ENCODE measurements around the gene ADORA1.

GRCh38 chr1:203176273-203177035, 48.9 kb downstream of the ADORA1 start:
- no peak for TF ChIP-seq ZNF239 (tag by site-specific recombination; IDR thresholded peaks at IDR 0.05)
- peak; percentile 67 for TF ChIP-seq EGR2 (tag by site-specific recombination; IDR thresholded peaks at IDR 0.05; ENCODE audit: low read depth)
- TF ChIP-seq ZNF175 (tag by site-specific recombination; IDR thresholded peaks at IDR 0.05) = no peak
- TF ChIP-seq OVOL3 (tag by site-specific recombination; IDR thresholded peaks at IDR 0.05) = no peak
- no peak for TF ChIP-seq CTCF (tag by site-specific recombination; IDR thresholded peaks at IDR 0.05)
- no peak for TF ChIP-seq PBX3 (CRISPR knock-in tag; IDR thresholded peaks at IDR 0.05)
- TF ChIP-seq ZNF114 (tag by site-specific recombination; IDR thresholded peaks at IDR 0.05) = no peak
- TF ChIP-seq MEIS1 (CRISPR knock-in tag; IDR thresholded peaks at IDR 0.05; ENCODE audit: borderline replicate concordance) = no peak
- TF ChIP-seq ZNF169 (tag by site-specific recombination; IDR thresholded peaks at IDR 0.05) = no peak
- TF ChIP-seq ZNF629 (tag by site-specific recombination; IDR thresholded peaks at IDR 0.05) = no peak
- no peak for TF ChIP-seq ZNF596 (tag by site-specific recombination; IDR thresholded peaks at IDR 0.05)
- no peak for TF ChIP-seq SALL2 (tag by site-specific recombination; IDR thresholded peaks at IDR 0.05; ENCODE audit: borderline replicate concordance)
- TF ChIP-seq PRDM10 (tag by site-specific recombination; IDR thresholded peaks at IDR 0.05) = no peak
- no peak for TF ChIP-seq ZNF2 (tag by site-specific recombination; IDR thresholded peaks at IDR 0.05)

Data from HEK293 (cell line).